GM18858 (cell line): ENCODE measurements around the gene COL6A1.
"Not testable (repeated sequence)": the region's sequence is repeated elsewhere in the genome, so short reads cannot be mapped to it uniquely, and the experiment has no call there.

Source experiments
- ATAC-seq: cut with Tn5 transposase; IDR thresholded peaks from one replicate; pipeline ENCODE4 v1.9.1; 2021; ENCODE audit not compliant: unreplicated experiment

Gene COL6A1

DNA sequence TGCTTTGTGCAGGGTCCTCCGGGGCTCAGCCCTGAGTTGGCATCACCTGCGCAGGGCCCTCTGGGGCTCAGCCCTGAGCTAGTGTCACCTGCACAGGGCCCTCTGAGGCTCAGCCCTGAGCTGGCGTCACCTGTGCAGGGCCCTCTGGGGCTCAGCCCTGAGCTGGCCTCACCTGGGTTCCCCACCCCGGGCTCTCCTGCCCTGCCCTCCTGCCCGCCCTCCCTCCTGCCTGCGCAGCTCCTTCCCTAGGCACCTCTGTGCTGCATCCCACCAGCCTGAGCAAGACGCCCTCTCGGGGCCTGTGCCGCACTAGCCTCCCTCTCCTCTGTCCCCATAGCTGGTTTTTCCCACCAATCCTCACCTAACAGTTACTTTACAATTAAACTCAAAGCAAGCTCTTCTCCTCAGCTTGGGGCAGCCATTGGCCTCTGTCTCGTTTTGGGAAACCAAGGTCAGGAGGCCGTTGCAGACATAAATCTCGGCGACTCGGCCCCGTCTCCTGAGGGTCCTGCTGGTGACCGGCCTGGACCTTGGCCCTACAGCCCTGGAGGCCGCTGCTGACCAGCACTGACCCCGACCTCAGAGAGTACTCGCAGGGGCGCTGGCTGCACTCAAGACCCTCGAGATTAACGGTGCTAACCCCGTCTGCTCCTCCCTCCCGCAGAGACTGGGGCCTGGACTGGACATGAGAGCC, 22.7 kb downstream of the COL6A1 start:
- no peak for ATAC-seq

DNA sequence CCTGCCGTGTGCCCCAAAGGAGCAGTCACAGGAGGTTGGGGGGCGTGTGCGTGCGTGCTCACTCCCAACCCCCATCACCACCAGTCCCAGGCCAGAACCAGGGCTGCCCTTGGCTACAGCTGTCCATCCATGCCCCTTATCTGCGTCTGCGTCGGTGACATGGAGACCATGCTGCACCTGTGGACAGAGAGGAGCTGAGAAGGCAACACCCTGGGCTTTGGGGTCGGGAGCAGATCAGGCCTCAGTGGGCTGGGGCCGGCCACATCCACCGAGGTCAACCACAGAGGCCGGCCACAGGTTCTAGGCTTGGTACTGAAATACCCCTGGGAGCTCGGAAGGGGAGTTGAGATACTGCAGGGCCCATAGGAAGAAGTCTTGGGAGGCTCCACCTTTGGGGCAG, 23.5 kb downstream of the COL6A1 start:
- ATAC-seq = no peak

DNA sequence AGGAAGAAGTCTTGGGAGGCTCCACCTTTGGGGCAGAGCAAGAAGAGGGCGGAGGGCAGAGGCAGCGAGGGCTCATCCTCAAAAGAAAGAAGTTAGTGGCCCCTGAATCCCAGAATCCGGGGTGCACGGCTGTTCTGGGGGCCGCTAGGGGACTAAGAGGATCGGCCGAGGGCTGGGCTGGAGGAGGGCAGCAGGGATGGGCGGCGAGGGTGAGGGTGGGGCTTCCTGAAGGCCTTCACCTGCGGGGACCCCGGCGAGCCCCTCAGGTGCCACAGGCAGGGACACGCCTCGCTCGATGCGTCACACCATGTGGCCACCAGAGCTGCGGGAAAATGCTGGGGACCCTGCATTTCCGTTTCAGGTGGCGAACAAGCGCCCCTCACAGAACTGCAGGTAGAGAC, 23.9 kb downstream of the COL6A1 start:
- no peak for ATAC-seq

DNA sequence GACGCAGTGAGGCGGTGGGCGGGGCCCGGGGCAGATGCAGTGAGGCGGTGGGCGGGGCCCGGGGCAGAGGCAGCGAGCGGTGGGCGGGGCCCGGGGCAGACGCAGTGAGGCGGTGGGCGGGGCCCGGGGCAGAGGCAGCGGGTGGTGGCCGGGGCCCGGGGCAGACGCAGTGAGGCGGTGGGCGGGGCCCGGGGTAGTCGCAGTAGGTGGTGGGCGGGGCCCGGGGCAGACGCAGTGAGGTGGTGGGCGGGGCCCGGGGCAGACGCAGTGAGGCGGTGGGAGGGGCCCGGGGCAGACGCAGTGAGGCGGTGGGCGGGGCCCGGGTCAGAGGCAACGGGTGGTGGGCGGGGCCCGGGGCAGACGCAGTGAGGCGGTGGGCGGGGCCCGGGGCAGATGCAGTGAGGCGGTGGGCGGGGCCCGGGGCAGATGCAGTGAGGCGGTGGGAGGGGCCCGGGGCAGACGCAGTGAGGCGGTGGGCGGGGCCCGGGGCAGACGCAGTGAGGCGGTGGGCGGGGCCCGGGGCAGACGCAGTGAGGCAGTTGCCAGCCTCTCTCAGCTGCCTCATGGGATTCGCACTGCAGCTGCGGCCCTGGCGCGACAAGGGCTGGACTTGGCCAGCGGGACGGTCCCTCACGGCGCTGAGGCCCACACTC, 24.4 kb downstream of the COL6A1 start:
- ATAC-seq = not testable (repeated sequence)

DNA sequence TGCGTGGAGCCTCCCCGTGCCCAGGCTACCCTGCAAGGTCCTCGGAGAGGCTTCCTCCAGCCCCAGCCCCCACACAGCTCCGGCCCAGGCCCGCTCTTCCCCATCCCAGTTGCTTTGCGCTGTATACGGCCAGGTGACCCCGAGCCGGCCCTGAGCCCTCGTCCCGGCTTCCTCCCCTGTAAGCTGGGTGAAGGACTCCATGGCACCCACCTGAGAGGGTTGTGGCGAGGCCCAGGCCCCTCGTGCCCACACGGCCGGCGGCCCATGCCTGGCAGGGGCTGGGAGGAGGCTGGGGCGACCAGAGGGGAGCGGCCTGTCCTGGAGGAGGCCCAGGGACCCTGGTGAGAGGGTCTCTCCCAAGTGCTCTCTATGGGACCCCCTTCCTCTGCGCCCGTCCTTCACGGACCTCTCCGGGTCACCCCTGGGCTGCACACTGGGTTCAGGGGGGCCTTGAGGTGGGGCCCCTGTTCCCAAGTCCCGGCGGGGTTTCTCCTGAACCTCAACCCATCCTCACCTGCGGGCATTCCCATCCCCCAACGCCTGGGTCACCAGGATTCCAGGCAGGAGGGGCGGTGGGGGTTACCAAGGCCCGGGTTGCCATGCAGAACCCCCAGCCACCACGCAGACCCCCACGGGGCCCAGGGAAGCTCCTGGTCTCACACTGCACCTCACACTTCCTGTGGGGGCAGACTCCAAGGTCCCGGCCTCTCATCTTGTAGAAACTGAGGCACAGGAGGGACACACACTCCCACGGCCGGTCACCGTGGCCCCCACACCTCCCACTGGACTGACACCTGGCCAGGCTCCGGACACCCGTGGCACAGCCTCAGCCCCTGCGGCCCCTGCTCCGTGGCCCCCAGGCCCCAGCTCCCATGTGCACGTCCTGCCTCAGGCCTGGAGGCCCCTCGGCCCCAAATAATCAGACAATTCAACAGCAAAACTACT, 25.2 kb downstream of the COL6A1 start:
- ATAC-seq = no peak

DNA sequence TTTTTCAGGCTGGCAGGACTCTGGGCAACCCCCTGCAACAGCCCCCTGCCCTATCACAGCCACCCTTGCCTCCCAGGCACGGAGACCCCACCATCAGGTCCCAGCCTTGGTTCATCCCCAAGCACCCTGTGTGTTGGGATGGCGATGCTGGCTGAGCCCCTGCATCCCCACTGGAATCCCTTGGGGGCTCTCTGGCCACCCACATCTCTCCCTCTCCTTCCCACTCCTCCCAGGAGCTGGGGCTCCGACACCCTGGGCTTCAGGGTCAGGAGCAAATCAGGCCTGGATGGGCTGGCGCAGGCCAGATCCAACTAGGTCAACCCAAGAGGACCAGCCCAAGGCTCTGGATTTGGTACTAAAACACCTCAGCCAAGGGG, 25.9 kb downstream of the COL6A1 start:
- ATAC-seq = no peak

DNA sequence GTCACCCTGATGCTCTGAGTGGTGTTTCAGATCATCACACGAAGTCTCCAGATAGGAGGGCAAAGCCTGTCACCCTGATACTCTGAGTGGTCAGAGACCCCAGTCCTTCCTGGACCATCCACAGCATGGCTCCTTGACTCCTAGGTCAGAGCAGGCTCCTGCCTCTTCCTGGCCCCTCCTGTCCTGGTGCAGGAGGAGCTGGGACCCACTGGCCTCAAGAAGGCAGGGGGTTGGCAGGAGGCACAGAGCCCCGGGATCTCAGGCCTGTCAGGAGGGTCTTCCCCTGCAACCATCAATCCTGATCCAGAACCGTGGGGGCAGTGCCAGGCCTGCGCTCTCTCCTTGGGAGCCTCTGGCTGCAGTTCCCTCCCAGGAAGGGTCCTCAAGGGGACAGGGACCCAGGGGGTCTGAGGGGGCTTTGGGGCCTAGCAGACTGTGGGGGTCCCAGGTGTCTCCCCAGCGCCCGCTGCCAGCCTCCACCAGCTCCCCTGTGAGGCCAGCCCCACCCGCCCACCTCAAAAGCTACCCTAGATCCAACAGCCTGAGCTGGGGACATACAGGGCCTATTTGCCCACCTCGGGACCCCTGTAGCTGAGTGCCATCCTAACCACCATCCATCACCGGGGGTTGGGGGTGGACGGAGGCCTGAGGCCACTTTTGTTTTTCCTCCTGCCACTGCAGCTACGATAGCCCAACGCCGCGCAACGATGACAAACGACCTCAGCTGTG, 27.5 kb downstream of the COL6A1 start:
- no peak for ATAC-seq

DNA sequence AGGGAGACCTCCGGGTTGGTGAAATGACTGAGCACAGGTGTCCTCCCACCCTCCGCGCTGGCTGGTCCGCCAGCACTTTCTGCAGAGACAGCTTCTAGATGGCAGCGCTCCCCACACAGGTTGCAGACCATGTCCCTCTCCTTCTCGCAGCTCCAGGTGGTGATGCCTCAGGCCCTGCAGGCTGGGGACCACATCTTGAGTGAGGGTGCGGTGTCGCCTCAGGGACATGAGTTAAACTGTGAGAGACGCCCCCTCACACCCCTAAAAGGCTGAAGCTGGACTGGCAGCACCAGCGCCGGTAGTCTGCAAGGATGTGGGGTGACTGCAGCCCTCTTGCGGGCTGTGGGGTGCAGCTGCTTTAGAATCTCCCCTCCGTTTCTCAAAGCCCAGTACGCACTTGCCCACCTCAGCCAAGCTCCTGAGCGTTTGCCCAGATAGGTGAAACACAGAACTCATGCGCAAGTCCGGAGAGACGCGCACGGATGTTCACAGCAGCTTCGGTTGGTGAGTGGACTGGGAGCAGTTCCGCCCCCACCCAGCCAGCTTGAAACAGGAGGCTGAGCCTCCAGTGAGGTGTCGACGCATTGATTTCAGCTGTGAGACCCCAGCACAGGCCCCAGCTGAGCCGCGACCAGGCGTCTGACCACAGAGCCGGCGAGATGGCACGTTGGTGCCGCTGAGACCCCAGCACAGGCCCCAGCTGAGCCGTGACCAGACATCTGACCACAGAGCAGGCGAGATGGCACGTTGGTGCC, 28.6 kb downstream of the COL6A1 start:
- ATAC-seq = no peak

DNA sequence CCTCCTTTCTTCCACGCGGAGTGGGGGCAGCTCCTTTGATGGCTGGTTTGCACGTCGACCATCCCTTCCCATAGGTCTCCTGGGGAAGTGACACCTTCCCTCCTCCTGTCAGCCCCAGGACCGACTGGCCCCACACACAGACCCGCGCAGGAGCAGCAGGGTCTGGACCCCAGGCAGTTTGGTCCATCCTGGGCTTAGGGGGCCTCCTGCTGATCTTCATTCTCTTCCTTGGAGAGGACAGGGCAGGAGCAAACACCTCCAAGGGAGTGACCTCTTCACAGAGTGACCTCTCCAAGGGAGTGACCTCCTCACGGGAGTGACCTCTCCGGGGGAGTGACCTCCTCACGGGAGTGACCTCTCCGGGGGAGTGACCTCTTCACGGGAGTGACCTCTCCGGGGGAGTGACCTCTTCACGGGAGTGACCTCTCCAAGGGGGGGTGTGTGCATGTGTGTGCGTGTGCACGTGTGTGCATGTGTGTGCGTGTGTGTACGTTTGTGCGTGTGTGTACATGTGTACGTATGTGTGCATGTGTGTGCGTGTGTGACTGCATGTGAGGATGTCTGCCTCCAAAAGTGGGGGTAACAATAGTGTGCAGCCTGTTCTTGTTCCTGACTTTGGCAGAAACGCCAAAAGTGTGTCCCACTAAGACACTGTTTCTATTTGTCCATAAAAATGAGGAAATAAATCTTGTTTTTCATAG, 29.8 kb downstream of the COL6A1 start:
- ATAC-seq = no peak

DNA sequence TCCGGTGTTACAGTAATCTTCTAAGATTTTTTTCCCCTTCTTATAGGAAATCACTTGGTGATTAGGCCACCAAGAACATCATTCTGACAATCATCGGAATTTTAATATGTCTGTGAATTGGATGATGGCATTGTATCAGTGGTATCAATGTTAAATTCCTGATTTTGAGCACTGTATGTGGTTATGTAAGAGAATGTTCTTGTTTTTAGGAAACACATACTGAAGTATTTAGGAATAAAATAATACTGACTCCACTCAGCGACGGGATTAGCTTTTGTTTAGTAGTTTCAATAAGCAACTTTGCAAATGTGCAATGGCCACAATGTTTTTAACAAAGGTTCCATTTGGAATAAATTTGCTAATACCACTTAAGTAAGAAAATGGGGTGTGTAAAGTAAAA, 30.6 kb downstream of the COL6A1 start:
- no peak for ATAC-seq

DNA sequence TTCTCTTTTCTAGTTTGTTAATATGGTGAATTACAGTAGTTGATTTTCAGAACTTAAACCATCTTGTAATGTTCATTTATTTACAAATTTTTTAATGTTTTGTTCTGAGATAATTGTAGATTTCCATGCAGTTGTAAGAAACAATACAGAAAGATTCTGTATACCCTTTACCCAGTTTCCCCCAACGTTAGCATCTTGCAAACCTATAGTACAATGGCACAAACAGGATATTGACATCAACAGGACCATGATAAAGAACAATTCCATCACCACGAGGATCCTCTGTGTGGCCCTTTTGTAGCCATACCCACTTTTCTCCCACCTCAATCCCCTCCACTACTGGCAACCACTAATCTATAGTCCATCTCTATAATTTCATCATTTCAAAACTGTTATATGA, 33.3 kb downstream of the COL6A1 start:
- ATAC-seq = no peak

DNA sequence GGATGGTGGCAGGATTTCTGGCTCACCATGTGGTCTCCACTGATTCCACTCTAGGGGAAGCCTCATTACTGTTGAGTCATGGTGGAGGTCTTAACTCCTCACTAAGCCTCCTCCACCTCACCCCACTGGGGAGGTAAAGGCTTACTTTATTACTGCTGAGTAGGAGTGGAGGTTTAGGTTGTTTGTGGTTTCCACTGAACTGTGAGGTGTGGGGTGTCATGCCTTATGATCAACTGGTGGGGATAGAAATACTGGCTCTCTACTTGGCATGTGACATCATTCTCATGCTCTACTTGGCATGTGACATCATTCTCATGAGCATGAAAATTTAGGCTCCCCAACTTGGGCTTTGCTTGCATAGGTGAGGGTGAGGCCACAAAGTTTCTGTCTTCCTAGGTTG, 35.6 kb downstream of the COL6A1 start:
- ATAC-seq = no peak

DNA sequence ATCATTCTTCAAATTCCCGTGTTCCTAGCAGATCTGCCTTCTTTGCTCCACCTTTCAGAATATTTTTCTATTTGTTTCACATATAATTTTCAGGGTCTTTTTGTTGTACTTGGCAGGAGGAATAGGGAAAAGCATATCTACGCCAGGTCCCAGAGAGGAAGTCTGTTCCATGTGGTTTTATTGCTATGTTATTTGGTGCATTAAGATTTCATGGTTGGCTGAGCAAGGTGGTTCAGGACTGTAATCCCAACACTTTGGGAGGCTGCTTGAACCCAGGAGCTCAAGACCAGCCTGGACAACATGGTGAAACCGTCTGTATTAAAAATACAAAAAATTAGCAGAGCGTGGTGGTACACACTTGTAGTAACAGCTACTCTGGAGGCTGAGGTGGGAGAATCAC, 36.1 kb downstream of the COL6A1 start:
- no peak for ATAC-seq

DNA sequence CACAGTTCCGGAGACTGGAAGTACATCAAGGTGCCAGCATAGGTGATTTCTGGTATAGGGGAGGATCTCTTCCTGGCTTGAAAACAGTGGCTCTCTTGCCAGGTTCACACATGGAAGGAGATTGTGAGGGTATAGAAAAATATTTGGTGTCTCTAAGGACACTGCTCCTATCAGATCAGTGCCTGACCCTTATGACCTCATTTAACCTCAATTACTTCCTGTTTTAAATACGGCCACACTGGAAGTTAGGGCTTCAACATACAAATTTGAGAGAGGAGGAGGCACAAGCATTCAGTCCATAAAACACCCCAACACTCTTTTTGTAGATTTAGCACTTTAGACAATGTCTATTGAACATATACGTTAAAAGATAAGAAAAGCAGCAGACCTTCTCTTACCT, 37.0 kb downstream of the COL6A1 start:
- ATAC-seq = no peak

DNA sequence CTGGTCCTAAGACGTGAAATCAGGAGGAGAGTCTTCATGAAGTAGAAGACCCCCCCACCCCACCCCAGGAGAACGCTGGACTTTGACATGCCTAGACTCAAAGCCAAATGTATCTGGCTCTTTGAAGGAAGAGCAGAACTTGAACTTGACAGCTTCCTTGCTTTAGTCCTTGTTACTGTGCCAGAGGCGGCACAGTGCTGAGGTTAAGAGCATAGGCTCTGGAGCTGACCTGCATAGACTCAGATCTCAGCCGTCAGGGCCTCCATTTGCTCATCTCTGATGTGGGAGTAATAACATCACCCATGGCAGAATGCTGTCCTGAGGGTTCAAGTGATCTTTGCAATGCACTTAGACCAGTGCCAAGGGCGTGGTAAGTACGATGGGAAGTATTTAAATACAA, 39.0 kb downstream of the COL6A1 start:
- ATAC-seq = no peak

DNA sequence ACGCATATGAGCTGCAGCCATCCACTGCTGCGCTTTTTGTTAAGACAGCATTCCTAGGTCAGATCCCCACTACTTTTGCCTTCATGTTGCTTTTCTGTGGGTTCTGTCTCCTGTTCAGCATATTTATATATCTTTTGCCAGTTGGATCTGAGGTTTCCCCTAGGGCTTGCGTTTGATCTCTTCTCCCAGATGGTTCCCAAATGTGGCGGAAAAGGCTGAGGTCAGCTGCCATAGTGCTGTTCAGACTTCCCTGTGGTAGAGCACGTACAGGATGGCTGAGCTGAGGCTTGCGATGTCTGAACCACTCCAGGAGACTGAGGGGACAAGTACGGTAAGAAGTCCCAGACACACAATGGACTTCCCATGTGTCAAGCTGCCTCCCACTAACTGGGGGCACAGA, 39.8 kb downstream of the COL6A1 start:
- ATAC-seq = no peak

DNA sequence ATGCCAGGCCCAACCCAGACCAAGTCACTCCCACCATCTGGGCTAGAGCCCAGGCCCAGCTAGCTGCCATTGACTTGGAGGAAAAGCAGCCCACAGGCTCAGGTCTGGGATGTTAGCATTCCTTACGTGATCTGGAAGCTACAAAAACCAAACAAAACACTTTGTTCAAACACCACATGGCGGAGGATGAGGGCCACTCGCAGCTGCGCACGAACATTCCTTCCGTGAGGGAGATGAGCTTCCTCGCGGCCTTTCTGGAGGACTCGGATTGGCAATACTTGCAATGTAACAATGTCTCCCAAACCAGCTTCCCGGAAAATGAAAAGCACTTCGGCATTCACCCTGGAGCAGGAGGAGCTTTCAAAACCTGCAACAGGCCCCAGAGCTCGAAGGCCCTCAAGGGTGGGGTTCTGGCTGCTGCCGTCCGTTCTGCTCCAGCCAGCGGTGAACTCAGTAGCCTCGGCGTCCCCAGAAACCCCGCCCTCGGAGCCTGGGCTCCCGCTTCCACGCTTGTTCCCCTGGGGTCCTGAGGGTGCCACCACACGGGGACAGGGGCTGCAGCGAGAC, 40.5 kb downstream of the COL6A1 start:
- ATAC-seq = no peak

DNA sequence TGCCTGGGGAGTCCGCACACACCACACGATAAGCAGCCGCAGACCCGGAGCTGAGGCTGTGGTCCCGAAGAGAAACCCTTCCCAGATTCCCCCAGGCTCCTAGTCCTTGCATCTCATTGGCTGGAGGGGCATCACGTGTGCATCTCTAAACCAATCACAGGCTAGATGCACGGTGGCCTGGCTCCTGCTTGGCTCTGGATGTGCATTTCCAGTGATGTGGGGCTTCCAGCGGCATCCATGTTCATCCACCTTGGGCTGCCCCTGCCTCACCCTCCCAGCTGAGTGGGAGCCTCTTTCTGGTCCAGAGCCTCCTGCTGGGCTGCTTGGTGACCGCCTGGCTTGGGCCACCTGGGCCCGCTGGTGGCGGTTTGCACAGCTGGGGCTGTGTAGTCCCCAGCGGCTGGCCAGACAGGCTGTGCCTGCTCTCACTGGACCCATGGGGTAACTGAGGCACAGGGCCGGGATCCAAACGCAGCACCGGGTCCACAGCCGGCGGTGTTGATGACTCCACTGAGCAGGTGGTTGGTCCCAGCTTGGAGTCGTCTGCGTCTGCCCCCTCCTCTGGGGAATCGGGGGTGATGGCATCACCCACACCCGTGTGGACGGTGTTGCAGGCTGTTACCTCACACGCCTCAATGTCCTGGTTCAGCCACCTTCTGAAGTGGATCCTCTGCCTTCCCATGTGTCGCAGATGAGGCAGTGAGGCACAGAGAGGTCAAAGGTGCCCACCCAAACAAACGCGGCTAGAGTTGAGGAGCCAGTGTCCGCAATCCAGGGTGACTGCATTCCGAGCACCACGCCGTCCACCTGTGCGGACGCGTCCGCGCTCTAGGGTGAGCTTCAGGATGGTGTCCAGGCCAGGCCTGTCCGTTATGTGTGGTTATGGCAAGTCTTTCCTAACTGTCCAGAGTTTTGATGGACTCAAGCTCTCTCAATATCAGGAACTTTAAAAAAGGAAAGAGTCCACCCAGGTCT, 41.3 kb downstream of the COL6A1 start:
- ATAC-seq = no peak
